Testis (tissue), 3 donors: ENCODE results near the gene BCR. TPM values are rescaled to one million over a fixed set of nuclear protein-coding genes. Genes with fewer than 3 reads are reported as not detected.

Experiments
- DNase-seq: peaks from one replicate; pipeline ENCODE4 v3.0.0-alpha.2; 2019
- H3K27ac ChIP-seq, 2 donors: fragments of 200-600 bp; sonication (generic); one replicate each; pipeline ENCODE4 v1.5.1; 2019
- H3K27me3 ChIP-seq: fragments of 200-600 bp; sonication (generic); one replicate; pipeline ENCODE4 v1.5.1; 2019
- H3K36me3 ChIP-seq: fragments of 200-600 bp; sonication (generic); one replicate; pipeline ENCODE4 v1.5.1; 2017; ENCODE audit warnings: low read depth; ENCODE audit errors: missing control alignments
- H3K4me1 ChIP-seq: fragments of 200-600 bp; sonication (generic); one replicate; pipeline ENCODE4 v1.5.1; 2019
- H3K4me3 ChIP-seq, 2 donors: fragments of 200-600 bp; sonication (generic); one replicate each; pipeline ENCODE4 v1.5.1; 2017 to 2019
- H3K9me3 ChIP-seq: fragments of 200-600 bp; sonication (generic); one replicate; pipeline ENCODE4 v1.5.1; 2017
- CTCF ChIP-seq, 3 experiments: fragments of 450-650 bp in 2 of 3; fragments of 200-600 bp in 1 of 3; sonication (generic) in 1 of 3; IDR thresholded peaks; one replicate each; pipeline ENCODE4 v1.5.1; 2016 to 2019; ENCODE audit warnings: antibody characterized with exemption in 3 of 3, mild to moderate bottlenecking in 2 of 3, moderate library complexity in 1 of 3
- POLR2A ChIP-seq: fragments of 450-650 bp; IDR thresholded peaks from one replicate; pipeline ENCODE4 v1.6.1; 2017; ENCODE audit warnings: antibody characterized with exemption, mild to moderate bottlenecking, moderate library complexity
- WGBS, 2 donors: methylation state at CpG; one replicate each; pipeline ENCODE4 v1.1.5; 2018; 5-methylcytosine and 5-hydroxymethylcytosine counted together
- intact Hi-C: fragments of 100-400 bp; cut with DNase I; formaldehyde crosslinking; loops from one replicate; pipeline ENCODE4 v1.15.1; 2023; ENCODE audit warnings: low total_unique reads
- polyA plus RNA-seq: library from polyadenylated mRNA; stranded (reverse); fragments of 350-450 nt; fragmentation: Illumina TruSeq; extraction: RNeasy Lipid Tissue Mini Kit (QIAGEN cat#74804); gene quantifications from one replicate; pipeline ENCODE4 v1.2.3, GENCODE V29; 2014; ENCODE audit warnings: low read depth, low replicate concordance; ENCODE audit not compliant: insufficient read depth
- total RNA-seq, 2 donors: library from RNA; depleted of rRNA; stranded (reverse); fragments of >200 nt; gene quantifications; one replicate each; pipeline ENCODE4 v1.2.3, GENCODE V29; 2016

The BCR gene
- total and polyA plus RNA-seq, 3 donors from 2014 or later: 52.5 to 108 (median 105) TPM

DNA sequence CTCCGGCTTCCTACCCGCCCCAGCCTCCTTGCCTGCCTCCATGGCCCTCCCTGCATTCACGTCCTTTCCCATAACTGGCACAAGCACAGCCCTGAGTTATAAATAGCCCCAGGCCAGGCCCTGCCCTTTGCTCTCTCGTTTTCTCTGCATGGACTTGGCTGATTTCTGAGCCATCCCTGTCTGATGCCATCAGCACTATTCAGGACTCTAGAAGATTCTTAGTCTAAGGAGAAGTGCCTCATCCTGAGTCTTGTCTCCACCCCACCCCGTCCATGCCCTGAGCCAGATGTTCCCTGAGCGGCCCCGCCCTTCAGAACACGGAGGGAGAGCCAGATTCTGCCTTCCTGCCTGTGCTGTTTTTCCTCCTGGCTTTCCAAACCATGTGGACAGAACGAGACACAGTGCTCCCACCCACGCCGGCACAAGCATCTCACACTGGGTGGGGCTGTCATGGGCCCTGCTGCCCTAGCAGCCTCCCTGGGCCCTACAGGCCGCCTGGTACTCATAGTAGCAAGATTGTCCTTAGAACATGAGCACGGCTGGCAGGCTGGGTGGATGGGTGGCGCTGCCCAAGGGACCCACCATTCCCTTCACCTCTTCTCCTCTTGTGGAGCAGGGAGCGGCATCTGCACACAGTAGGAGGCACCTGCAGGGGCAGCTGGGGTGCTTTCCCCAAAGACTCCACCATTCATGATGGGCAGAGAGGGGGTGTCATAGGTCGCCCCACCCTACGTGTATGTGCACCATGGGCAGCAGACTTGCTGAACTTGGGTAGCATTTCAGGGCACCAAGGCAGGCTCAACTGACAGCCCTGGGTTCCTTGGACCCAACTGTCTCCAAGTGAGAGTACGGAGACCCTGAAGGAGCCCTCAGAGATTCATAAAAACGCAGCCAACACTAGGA lies 76.9 kb downstream of the BCR start:
- DNase-seq: peak; percentile 74
- Histone ChIP-seq H3K27me3 (no peaks in the 10 kb centered on the region), H3K36me3 (no peaks in the 10 kb centered on the region), H3K27ac (peak overlapping the region; percentile 54 to 55), H3K4me3 (no peak overlapping the region), H3K9me3 (no peaks in the 10 kb centered on the region), H3K4me1 (peaks cover 20% of the 10 kb centered on the region)
- 54 to 56% methylated on average over 12 to 18 of the region's 19 CpGs for WGBS, 2 donors
- no peak for TF ChIP-seq CTCF (IDR thresholded peaks at IDR 0.05)
- TF ChIP-seq POLR2A: no peak
- intact Hi-C loops: no loop called here

- no peak for DNase-seq
- Histone ChIP-seq H3K9me3 (no peaks in the 10 kb centered on the region), H3K36me3 (no peaks in the 10 kb centered on the region), H3K27me3 (no peaks in the 10 kb centered on the region), H3K4me3 (no peak overlapping the region), H3K4me1 (peaks cover 25% of the 10 kb centered on the region), H3K27ac (peak overlapping the region; percentile 54 to 55)
- TF ChIP-seq POLR2A: no peak
- no peak for TF ChIP-seq CTCF (IDR thresholded peaks at IDR 0.05)
- WGBS, 2 donors: 92% methylated on average over 8 to 14 of the region's 15 CpGs
- intact Hi-C loops: no loop called here
Measured at GRCh38 chr22:23257889-23258825, 77.8 kb downstream of the BCR start.

GRCh38 chr22:23258826-23259170 lies 78.5 kb downstream of the BCR start:
- Histone ChIP-seq H3K4me1 (peaks cover 27% of the 10 kb centered on the region), H3K36me3 (no peaks in the 10 kb centered on the region), H3K27me3 (no peaks in the 10 kb centered on the region), H3K27ac (no peak overlapping the region), H3K4me3 (no peak overlapping the region), H3K9me3 (no peaks in the 10 kb centered on the region)
- TF ChIP-seq CTCF (IDR thresholded peaks at IDR 0.05) (no peak), POLR2A (no peak)
- WGBS, 2 donors: 86 to 94% methylated on average over 1 to 11 of the region's 11 CpGs
- no peak for DNase-seq
- intact Hi-C loops: no loop called here

DNA sequence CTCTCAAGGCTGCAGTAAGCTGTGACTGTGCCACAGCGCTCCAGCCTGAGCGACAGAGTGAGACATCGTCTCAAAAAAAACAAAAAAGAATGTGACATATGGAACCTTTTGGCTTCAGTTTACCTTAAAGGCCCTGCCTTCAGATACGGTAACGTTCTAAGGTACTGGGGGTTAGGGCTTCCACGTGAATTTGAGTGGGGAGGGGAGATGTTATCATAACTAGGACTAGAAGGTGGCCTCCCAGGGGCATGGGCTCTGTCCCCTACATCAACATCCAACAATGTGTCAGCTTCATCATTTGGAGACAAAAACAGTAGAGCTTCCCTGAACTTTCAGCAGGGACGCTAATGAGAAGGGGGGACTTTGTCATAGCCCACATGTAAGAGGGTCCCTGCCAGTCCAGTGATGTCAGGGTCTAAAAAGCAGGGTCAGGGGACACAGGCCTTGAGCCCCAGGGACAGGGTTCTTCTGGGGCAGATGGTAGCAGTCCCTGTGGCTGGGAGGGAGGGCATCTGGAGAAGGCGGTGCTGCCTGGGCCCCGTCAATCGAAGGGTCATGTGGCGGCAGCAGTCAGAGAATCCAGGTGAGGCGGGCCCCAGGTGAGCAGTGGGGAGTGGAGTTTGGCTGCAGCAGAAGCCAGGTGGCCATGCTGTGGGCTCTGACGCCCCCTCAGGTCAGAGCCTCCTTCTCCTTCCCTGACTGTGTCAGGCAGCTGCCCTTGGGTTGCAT lies 79.8 kb downstream of the BCR start:
- Histone ChIP-seq H3K27ac (no peak overlapping the region), H3K9me3 (no peaks in the 10 kb centered on the region), H3K4me3 (no peak overlapping the region), H3K36me3 (no peaks in the 10 kb centered on the region), H3K4me1 (peaks cover 27% of the 10 kb centered on the region), H3K27me3 (no peaks in the 10 kb centered on the region)
- no peak for DNase-seq
- TF ChIP-seq CTCF (IDR thresholded peaks at IDR 0.05) (no peak), POLR2A (no peak)
- intact Hi-C loops: no loop called here
- 91 to 93% methylated on average over 10 to 13 of the region's 13 CpGs for WGBS, 2 donors
